Measurements from ENCODE around the gene SYPL1.

Gene SYPL1

DNA sequence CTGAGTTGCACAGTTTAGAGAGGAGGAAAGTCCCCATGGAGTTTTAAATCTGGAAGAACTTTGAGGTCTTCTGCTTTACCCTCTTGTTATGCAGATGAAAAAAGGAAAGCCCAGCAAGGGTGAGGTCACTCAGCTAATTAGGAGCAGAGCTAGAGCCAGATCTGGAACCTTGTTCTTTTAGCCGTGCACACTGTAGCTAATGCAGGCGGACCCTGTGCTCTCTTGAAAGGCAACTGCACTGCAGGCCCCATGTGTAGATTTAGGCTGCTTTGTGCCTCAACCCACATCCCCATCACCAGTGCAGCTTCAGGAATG, 63.4 kb downstream of the SYPL1 start:
- no peak for DNase-seq

DNA sequence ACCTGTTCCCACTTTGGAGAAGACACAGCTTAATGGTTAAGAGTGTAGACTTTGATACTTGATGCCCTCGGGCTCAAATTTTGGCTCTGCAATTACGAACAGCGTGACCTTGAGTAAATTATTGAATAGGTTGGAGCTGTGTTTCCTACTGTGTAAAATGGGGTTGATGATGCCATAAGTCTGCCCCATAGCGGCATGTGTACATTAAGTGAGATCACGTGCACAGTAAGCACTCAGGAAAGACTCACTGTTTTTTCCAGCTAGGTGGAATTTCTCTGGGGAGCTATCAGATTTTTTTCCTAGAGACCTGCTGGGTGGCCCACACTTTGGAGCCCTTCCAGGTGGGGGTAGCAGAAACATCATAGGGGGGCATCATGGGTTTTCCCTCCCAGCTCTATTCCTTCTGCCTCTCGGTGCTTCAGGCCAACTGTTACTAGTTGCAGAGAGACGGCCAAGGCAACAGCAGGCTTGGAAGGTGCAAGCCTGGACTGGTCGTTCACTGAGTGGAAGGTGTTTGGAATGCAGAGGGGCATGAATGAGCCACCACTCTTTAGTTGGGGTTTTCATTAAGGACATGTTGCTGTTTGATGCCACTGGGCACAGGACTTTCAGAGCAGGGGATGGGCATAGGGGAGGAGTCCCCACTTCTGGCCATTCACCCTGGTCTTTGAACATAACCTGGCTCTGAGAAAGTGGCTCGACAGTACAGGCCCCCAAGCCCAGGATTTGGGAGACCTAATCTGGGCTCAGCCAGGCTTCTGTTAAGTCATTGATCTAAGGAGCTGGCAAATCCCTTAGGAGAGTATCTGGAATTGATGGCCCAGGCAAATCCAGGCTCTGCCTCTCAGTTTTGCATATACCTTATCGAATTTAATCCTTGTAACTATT, 64.0 kb downstream of the SYPL1 start:
- no peak for DNase-seq

DNA sequence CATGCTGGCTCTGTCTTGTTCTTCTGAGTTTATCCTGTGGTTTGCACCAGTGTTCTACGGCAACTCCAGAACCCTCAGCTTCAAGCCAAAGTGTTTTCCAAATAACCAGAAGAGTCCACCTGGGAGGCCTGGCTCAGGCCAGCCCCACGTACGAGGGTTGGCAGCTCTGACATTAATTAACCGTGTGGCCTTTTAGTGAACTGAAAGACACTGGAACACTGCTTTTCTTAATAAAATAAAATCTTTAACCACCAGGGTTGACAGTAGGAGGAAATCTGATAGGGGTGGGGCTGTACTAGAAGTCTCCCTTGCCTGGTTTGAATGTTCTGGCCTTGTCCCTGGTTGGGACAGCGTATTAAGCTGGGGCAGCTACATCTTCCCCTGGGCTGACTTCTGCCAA, 64.9 kb downstream of the SYPL1 start:
- DNase-seq: no peak

DNA sequence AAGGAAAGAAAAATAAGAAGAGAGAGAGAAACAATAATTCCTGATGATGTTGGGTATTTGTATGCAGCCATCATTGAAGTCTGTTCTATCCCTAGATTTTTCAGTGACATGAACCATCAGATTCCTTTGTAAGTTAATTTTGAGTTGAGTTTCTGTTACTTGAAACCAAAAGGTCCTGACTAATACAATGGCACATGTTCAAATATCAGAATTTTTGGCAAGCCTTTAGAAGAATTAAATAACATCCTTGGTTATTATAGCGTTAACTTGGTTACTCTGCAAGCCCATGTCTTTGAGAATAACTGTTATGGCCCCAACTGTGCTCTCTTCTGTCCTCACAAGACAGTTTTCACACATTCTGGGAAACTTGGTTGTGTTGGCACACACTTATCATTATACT, 66.5 kb downstream of the SYPL1 start:
- no peak for DNase-seq

DNA sequence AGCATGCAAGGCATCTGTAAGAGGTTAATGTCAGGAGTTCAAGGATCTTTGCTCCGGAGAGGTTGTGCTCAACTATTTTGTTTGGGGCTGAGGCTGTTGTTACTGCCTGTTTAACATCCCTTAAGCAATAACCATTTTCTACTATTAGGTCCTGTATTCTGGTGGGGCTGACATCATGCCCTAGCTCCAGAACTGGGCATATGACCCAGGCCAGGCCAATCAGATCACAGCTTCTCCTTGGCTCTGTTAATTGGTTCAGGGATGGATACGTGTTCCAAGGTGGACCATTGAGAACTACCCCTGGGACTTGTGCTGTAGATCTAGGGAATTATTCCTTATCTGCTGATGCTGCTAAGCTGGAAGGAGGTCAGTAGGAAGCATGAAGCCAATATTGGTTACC, 67.0 kb downstream of the SYPL1 start:
- DNase-seq: no peak

DNA sequence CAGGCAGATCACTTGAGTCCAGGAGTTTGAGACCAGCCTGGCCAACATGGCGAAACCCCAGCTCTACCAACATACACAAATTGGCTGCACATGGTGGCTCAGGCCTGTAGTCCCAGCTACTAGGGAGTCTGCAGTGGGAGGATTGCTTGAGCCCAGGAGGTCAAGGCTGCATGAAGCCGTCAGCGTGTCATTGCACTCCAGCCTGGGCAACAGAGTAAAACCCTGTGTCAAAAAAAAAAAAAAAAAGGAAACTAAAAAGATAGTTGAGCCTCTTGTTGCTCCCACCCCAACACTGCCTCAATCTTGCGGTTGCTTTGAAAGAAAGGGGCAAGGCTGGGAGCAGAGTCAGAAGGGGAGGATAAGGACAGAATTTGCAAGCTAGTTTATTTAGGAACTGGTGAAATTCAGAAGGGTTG, 69.9 kb downstream of the SYPL1 start:
- no peak for DNase-seq

DNA sequence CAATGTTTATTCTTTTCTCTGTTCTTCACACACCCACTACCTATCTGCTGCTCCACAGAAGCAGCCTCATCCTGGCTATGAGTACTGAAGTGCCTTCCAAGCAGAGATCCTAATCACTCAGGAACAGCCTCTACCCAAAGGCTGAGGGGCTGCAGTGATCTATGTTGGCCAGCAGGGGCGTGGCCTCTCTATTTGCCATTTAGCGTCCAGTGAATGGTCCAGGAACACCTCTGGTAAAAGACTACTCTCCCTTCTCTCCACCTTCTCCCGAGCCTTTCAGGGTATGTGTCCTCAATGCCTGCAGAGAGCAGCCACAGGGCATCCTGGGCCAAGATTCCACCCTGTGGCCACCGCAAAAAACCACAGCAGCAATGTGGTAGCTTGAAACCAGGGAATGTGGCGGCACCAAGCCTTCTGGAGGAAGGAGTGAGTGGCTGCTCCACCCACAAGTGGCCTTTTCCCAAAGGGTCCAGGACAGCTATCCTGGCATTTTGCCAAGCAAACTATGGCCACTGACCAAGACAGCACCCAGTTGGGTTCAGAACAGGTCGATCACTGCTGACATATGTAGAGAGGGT, 70.9 kb downstream of the SYPL1 start:
- peak; percentile 52 for DNase-seq
